Ishikawa (cell line): Measurements from ENCODE around the gene CEP63.
A peak's percentile ranks its signal among the peaks of the same experiment; 100 is the strongest.

ENCODE experiments used
- CEBPB ChIP-seq: IDR thresholded peaks from 2 replicates; pipeline ENCODE4 v1.6.1; 2012
- CREB1 ChIP-seq: IDR thresholded peaks from 2 replicates; pipeline ENCODE4 v1.6.1; 2012; ENCODE audit warnings: low read depth
- EGR1 ChIP-seq: IDR thresholded peaks from 2 replicates; pipeline ENCODE4 v1.6.1; 2012
- EP300 ChIP-seq: IDR thresholded peaks from 2 replicates; pipeline ENCODE4 v1.6.1; 2012; ENCODE audit warnings: borderline replicate concordance
- FOXM1 ChIP-seq: IDR thresholded peaks from 2 replicates; pipeline ENCODE4 v1.6.1; 2012; ENCODE audit warnings: low read depth, borderline replicate concordance
- NFIC ChIP-seq: IDR thresholded peaks from 2 replicates; pipeline ENCODE4 v1.6.1; 2012
- RAD21 ChIP-seq: IDR thresholded peaks from 2 replicates; pipeline ENCODE4 v1.6.1; 2012; ENCODE audit warnings: low read depth
- TAF1 ChIP-seq: IDR thresholded peaks from 2 replicates; pipeline ENCODE4 v1.6.1; 2012; ENCODE audit warnings: low read depth, mild to moderate bottlenecking
- TCF12 ChIP-seq: IDR thresholded peaks from 2 replicates; pipeline ENCODE4 v1.6.1; 2012; ENCODE audit warnings: low read depth
- TEAD4 ChIP-seq: IDR thresholded peaks from 2 replicates; pipeline ENCODE4 v1.6.1; 2012
- YY1 ChIP-seq: IDR thresholded peaks from 2 replicates; pipeline ENCODE4 v1.6.1; 2012; ENCODE audit warnings: low read depth
- ZBTB7A ChIP-seq: IDR thresholded peaks from 2 replicates; pipeline ENCODE4 v1.6.1; 2012; ENCODE audit warnings: low read depth
- TF ChIP-seq, protein P1 (sequence below): IDR thresholded peaks from 2 replicates; pipeline ENCODE4 v1.6.1; 2012; ENCODE audit warnings: low read depth, mild to moderate bottlenecking
- TF ChIP-seq, protein P2 (sequence below): IDR thresholded peaks from 2 replicates; pipeline ENCODE4 v1.6.1; 2012
- TF ChIP-seq, protein P3 (sequence below): IDR thresholded peaks from 2 replicates; pipeline ENCODE4 v1.6.1; 2012

Gene CEP63

DNA sequence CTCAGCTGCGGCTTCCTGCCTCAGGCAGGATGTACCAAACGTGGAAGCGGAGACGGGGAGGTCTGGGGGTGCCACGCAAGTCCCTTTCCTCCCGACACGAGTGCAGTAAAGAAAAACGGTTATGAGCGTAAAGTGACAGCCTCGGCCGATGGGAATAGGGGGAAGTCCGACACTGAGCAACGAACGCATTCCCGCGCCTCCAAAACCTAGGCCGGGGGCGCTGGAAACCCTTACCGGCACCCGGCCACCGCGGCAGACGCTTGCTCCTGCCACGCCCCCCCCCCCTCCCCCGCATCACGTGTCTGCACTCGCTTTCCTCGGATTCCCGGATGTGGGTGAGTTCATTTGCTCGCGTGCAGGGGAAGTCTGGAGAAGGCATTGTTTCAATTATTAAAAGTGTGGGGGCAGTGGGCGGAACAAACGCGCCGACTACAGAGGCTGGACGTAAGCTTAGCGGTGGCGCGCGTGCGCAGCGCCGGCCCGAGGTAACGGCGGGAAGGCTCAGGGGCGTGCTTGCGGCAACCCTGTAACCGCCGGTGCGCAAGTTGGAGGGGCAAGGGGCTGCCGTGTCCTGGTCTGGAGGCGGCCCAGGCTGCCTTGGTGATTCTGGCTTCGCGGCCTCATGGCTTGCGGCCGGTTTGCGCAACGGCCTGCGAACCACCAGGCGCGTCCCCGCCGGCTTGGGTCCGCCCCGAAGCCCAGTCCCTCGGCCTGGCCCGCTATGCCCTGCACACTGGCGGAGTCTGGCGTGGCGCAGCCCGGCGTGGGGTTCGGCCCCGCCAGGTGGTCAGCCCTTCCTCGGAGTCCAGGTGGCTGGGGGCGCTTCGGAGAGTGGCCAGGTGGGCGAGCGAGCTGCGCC is at the start of gene CEP63, which contains the start of gene ANAPC13:
CEP63 (plus strand) TSS at position 340 of the 859 bp plus-strand sequence. CDS start 9,264 bp downstream, outside the sequence.
ANAPC13 (minus strand) TSS at position 268 of the 859 bp plus-strand sequence. CDS start 3,081 bp downstream, outside the sequence.
- TF ChIP-seq, protein P1, sequence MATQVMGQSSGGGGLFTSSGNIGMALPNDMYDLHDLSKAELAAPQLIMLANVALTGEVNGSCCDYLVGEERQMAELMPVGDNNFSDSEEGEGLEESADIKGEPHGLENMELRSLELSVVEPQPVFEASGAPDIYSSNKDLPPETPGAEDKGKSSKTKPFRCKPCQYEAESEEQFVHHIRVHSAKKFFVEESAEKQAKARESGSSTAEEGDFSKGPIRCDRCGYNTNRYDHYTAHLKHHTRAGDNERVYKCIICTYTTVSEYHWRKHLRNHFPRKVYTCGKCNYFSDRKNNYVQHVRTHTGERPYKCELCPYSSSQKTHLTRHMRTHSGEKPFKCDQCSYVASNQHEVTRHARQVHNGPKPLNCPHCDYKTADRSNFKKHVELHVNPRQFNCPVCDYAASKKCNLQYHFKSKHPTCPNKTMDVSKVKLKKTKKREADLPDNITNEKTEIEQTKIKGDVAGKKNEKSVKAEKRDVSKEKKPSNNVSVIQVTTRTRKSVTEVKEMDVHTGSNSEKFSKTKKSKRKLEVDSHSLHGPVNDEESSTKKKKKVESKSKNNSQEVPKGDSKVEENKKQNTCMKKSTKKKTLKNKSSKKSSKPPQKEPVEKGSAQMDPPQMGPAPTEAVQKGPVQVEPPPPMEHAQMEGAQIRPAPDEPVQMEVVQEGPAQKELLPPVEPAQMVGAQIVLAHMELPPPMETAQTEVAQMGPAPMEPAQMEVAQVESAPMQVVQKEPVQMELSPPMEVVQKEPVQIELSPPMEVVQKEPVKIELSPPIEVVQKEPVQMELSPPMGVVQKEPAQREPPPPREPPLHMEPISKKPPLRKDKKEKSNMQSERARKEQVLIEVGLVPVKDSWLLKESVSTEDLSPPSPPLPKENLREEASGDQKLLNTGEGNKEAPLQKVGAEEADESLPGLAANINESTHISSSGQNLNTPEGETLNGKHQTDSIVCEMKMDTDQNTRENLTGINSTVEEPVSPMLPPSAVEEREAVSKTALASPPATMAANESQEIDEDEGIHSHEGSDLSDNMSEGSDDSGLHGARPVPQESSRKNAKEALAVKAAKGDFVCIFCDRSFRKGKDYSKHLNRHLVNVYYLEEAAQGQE, result no peak
- TF ChIP-seq RAD21 (no peak), TEAD4 (peak; percentile 31; the same call in 1 of the 2 replicates), ZBTB7A (peak; percentile 49; the same call in 1 of the 2 replicates), CREB1 (no peak), NFIC (0 out of 2 replicates have a peak, but pooled peaks have one; percentile 12), TCF12 (peak; percentile 5), EP300 (peak; percentile 46; the same call in 1 of the 2 replicates), FOXM1 (peak; percentile 59; the same call in 1 of the 2 replicates), YY1 (0 out of 2 replicates have a peak, but pooled peaks have one; percentile 34), EGR1 (peak; percentile 84), CEBPB (peak; percentile 66), TAF1 (peak; percentile 87)
- TF ChIP-seq, protein P2, sequence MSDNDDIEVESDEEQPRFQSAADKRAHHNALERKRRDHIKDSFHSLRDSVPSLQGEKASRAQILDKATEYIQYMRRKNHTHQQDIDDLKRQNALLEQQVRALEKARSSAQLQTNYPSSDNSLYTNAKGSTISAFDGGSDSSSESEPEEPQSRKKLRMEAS, result peak; percentile 84
- TF ChIP-seq, protein P3, sequence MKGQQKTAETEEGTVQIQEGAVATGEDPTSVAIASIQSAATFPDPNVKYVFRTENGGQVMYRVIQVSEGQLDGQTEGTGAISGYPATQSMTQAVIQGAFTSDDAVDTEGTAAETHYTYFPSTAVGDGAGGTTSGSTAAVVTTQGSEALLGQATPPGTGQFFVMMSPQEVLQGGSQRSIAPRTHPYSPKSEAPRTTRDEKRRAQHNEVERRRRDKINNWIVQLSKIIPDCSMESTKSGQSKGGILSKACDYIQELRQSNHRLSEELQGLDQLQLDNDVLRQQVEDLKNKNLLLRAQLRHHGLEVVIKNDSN, result peak; percentile 93

DNA sequence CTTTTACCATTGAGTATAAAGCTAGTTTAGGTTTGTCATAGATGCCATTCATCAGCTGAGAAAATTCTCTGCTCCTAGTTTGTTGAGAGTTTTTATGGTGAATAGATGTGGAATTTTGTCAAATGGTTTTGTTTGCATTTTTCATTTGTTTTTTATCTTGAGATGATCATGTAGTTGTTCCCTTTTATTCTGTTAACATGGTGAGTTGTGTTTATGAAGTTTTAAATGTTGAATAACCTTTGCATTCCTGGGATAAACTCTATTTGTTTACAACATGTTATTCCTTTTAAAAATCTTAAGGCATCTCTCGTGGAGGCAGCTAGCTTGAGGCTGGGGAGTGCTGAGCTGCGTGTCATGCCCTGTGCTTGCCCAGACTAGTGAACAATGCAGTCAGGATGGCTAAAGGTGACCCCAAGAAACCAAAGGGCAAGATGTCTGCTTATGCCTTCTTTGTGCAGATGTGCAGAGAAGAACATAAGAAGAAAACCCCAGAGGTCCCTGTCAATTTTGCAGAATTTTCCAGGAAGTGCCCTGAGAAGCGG is 48.6 kb upstream of the CEP63 start:
- TF ChIP-seq EGR1, result no peak
- TF ChIP-seq, protein P1, result no peak
- TF ChIP-seq TEAD4, result no peak
- TF ChIP-seq, protein P2, result no peak

DNA sequence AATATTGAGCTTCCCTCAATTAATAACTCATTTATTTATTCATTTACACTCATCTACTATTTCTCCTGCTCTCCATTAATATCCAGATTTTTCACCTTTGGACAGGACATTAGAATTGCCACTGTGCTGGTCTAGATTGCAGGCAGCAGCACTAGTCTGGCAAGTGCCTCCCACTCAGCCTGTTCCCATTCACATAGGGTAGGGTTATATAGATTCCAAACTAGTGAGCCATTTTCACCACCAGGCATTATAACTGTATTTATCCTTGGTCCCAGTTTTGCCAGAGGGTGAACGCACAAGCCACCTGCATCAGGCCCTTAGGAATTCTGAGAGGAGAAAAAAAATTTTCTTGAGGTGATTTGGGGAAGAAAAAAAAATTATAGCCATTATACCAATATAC is 44.5 kb upstream of the CEP63 start:
- TF ChIP-seq EP300, result no peak
- TF ChIP-seq YY1, result no peak
- TF ChIP-seq, protein P1, result no peak
- no peak for TF ChIP-seq RAD21
- TF ChIP-seq FOXM1, result no peak
- TF ChIP-seq TEAD4, result no peak
- TF ChIP-seq EGR1, result no peak
- TF ChIP-seq, protein P2, result no peak
- TF ChIP-seq, protein P3, result no peak
- TF ChIP-seq ZBTB7A, result no peak
- no peak for TF ChIP-seq CREB1
- no peak for TF ChIP-seq NFIC
- no peak for TF ChIP-seq TAF1
- TF ChIP-seq CEBPB, result no peak
- no peak for TF ChIP-seq TCF12

DNA sequence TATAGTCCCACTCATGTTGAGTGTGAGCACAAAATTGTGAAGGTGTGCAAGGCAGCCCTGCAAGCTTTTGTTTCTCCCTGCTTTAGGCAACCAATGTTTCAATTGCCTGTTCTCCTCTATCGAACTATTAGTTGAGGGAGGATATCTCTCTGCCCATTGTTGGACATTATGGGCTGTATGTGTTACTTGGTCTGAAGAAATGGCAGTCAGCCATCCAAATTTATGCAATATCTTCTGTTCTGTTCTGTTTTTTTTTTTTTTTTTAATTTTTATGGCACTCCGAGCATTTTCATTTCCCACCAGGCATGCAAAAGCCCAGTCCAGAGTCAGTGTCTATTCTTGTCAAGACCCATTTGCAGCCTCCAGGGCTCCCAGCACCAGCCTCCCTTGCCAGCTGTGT is 44.0 kb upstream of the CEP63 start:
- no peak for TF ChIP-seq ZBTB7A
- TF ChIP-seq CREB1, result no peak
- no peak for TF ChIP-seq NFIC
- TF ChIP-seq, protein P2, result no peak
- TF ChIP-seq TEAD4, result no peak
- TF ChIP-seq FOXM1, result no peak
- TF ChIP-seq, protein P1, result no peak
- TF ChIP-seq RAD21, result no peak
- TF ChIP-seq CEBPB, result no peak
- no peak for TF ChIP-seq EP300
- no peak for TF ChIP-seq TCF12
- no peak for TF ChIP-seq YY1
- TF ChIP-seq, protein P3, result no peak
- TF ChIP-seq EGR1, result no peak
- no peak for TF ChIP-seq TAF1
